HG03045 (cell line): ENCODE results near the gene E2F1.
A peak's percentile ranks its signal among the peaks of the same experiment; 100 is the strongest.

ENCODE experiments used
- ATAC-seq: cut with Tn5 transposase; IDR thresholded peaks from one replicate; pipeline ENCODE4 v1.9.1; 2021; ENCODE audit warnings: mild to moderate bottlenecking, moderate library complexity; ENCODE audit not compliant: unreplicated experiment

Gene E2F1

DNA sequence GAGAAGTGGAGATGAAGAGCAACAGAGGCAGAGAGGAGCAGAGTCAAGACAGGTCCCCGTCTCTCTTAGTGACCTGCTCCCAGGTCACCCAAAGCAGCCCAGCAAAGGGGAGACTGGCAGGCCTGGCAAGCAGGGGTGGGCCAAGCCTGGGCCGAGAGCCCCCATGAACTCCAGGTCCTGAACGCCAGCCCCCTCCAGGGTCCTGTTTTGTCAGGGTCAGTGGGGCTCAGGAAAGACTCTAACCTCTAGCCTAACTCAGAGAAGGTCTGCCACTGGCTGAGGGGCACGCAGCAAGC is 13.1 kb downstream of the E2F1 start:
- ATAC-seq: no peak

DNA sequence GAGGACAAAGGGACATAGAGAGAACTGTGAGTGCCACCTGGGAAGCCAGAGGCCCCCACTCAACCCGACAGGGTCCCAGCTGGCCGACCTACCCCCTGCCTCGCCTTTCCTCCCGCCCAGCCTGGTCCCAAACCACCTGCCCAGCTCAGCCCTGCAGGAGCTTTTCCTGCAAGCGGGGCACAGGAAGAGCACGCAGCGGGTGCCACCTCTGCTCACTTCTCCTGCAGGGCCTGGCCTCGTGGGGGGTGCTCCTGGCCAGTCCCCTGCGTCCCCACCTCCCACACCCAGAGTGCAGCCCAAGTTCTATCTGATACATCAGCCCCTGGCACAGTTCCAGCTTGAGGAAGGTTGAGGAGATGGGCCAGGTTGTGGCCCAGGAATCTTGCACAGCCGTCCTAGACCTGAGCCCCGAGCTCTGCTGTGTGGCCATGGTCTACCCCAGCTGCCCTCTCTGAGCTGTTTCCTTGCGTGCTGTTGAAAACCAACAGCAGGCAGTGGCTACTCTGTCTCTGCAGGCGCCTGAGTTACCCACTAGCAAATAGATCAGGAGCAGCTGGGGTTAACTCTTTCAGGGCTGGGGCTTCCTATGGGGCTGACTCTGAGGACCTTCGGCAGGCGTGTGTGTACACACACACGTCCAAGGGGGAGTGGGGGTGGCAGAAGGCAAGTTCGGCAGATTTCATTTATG is 13.6 kb downstream of the E2F1 start:
- no peak for ATAC-seq

DNA sequence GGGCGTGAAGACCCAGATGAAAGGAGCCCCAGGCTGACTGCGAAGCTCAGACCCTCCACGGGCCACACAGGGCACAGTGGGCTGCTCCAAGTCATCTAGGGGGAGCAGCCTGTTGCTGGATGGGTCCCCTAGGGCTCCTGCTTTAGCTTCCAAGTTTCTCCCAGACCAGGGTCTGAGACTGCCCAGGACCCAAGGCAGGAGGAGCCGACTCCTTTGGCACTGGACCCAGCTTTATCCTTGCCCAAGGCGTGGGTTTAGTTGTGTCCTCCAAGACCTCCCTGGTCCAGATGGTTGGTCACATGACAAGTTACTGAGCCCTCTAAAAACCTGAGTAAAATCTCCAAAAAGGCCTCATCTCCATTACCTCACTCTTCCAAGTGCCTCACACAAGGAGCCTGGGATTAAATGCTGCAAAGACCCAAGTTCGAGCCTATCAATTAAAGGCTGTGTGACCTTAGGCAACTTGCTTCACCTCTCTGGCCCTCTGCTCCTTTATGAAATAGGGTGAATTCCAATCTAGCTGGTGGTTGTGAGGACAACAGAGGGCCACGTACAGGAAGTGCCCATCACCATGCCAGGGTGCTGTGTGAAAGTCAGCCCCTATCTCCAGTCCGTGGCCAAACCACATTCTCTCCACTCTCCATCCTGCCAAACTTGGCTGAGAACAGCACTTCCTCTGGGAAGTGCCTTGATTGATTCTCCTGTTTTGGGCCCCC is 14.5 kb downstream of the E2F1 start:
- ATAC-seq: no peak

DNA sequence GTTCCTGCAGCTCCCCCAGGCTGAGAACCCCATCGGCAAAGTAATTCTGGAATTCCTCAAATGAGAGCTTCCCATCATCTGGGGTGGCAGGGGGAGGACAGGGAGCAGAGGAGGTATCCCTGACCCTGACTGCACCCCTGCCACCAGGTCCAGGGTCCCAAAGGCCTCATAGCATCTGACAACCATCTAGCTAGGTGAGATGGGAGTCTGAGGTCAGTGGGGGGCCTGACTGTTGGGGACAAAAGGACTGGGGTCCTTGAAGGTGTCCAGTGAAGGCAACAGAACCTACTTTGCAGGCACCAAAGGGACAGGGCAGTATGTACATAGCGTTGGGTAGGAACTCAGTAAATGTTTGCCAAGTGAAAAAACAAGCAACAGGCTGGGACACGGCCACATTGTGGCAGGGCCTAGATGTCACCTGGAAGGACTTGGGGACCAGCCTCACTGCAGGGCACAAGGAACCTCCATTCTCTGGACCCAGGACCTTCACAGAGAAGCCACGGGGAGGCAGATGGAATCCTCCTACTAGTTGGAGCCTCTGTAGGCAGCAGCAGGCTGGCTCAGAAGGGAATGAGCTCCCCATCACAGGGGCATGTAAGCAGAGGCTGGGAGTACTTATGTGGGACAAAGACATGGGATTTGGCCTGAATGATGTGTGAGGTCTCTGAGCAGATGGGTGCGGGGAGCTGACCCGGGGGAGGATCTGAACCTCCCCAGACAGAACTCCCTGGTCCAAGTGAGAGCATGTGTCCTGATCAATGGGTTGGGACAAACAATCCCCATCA is 15.3 kb downstream of the E2F1 start:
- ATAC-seq: no peak

DNA sequence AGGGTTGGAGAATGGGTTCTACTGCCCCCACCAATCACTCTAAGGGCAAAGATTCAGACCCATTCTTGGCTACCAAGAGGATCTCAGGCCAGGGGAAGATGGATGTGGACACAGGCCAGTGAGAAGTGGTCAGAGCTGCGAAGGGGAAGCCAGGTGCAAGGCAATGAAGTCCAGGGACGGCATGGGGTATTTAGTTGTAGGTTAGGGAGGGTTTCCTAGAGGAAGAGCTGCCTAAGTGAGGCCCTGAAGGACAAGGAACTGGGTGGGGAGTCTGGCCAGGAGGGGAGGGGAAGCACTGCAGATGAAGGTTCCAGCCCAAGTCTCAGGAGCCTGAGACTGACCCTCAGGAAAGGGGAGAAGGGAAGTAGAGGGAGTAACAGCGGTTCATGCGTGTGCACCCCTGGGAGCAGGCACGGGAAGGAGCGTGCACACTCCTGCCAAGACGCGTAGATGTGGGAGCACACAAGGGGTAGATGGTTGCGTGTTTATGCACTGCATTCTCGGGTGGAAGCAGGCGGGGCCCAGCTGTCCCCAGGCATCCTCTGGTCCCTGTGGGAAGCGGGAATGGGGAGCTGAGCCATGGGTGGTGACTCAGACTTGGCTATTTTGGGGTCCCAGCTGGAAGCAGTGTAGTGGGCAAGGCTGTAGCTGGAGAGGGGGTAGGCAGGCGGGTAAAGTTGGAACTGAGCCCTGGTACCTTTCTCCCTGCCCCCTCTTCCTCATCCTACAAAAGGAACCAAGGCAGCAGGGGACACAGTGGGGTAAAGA is 16.1 kb downstream of the E2F1 start:
- no peak for ATAC-seq

DNA sequence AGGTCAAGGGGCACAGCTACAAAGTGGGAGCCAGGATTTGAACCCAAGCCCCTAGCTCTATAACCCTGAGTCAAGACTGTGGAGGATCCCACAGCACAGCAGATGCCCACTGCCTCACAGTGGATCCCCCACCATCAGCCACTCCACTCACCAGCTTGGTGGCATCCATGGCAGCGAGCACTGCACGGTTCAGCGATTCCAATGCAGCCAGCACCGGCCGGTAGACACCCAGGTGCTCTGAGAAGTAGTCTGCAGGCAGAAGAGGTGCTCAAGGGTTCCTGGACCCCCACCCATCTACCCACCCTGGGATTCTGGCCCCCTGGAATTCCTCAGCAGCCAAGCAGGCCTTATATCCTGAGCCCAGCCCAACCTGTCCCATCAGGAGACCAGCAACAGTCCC is 17.0 kb downstream of the E2F1 start:
- ATAC-seq: no peak

DNA sequence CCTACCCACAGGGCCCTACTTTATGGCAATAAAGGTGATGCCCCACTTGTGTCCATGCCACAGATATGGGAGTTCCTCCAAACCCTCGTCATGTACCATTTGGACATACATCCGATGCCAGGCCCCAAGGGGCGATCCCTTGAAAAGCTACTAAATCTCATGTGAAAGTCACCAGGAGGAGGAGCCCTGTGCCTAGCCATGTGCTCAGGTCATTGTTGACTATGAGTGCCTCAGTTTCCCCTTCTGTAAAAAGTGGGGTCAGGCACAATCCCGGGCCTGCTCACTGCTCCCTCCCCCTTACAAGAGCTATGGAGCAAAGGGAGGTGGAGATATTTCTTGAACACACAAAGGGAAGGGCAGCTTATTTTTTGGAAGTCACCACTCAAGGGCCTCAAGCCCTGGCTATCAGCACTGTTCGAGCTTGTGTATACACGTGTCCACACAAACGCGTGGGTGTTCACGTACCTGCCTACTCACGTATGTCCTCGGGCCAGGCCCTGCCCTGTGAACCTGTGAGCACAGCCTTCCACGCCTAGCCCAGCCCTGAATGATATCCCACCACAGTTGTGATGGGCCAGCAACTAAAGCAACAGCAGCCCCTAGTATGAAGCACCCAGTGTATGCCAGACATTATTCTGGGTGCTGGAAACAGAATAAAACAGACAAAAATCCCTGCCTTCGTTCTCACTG is 17.6 kb downstream of the E2F1 start:
- ATAC-seq: no peak

DNA sequence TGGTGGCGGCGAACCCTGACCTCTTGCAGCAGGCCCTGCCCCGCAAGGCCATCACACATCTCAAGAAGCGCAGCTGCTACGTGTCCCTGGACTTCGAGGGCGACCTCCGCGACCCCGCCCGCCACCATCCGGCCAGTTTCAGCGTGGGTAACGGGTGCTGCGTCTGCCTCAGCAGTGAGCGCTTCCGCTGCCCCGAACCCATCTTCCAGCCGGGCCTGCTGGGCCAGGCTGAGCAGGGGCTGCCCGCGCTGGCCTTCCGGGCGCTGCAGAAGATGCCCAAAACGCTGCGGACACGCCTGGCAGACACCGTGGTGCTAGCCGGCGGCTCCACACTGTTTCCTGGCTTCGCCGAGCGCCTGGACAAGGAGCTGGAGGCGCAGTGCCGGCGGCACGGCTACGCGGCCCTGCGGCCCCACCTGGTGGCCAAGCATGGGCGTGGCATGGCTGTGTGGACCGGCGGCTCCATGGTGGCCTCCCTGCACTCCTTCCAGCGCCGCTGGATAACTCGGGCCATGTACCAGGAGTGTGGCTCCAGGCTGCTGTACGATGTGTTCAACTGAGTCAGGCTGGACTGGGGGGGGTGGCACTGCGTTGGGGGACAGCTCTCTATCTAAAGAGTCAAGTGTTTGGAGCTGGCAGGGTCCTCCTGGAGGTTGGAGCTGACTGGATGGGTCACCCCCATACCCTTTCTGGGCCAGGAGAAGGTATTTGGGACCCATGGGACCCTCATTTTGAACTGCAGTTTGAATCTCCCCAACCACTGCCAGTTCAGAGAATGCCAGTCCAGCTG is 18.3 kb downstream of the E2F1 start:
- ATAC-seq: peak; percentile 41

DNA sequence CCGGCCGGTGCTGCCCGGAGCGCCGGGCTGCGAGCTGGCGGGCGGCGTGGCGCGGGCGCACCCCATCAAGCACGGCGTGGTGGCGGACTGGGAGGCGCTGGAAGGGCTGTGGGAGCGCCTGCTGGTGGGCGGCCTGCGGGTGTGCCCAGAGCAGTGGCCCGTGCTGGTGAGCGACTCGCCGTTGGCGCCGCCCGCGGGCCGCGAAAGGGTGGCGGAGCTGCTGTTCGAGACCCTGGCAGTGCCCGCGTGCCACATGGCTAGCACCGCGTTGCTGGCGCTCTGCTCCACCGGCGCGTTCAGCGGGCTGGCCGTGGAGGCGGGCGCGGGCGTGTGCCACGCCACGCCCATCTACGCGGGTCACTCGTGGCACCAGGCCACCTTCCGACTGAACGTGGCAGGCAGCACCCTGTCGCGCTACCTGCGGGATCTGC is 18.9 kb downstream of the E2F1 start:
- ATAC-seq: peak; percentile 16

DNA sequence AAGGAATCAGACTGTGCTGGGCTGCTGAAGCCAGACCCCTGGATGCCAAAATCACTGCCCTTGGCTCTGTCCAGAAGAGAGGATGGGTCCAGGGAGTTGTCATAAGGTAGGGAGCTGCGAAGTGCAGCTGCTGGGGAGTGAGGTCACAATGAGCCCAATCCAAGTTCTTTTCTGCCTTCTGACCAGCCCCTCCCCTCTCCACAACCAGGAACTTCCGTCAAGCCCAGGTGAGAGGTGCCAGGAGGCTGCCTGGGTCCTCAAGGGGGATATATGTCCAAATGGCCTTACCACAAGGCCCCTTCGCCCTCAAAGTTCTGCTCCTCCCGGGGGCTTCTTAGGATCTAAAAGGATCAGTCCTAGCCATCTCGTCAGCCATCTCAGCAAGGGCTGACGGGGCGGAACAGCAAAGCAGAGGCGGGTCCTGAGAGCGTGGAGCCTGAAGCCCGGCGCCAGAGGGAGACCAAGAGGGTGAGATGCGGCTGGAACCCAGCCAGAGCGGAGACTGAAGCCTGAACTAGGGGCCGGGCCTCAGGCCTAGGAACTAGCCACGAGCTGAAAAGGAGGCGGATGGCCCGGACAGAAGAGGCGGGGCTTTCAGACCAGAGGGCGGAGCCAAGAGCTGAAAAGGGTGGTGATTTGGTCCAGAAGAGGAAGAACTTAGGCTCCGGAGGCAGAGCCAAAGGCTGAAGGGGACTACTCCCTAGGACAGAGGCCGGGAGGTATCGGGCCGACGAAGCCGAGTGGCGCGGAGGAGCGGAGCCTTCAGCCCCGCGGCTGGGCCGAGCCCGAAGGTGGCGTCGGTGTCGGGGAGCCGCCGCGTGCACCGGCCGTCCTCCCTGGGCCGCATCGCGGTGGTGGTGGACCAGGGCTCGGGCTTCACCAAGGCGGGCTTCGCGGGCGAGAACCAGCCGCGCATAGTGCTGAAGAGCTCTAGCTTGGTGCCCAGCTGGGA is 19.6 kb downstream of the E2F1 start, which contains the start of gene ACTL10:
ACTL10 (plus strand) TSS at position 651 of the 952 bp plus-strand sequence. CDS start 555 bp downstream, outside the sequence.
- peak; percentile 63 for ATAC-seq

DNA sequence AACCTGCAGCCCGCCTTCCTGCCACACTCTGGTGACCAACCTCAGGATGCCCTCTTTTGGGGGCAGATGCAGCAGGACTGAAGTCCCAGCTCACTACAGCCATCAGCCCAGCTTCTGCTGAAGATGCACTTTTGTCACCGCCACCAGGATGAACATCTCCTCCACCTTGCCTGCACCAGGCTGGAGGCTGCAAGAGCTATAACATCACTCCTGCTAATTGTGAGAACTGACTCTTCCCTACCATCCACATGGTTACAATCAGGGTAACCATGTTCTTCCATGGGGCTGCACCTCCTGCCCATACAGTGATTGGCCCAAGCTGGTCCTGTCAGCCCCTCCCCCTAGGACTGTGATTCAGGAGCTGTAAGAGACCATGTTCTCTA is 21.4 kb downstream of the E2F1 start:
- ATAC-seq: no peak

DNA sequence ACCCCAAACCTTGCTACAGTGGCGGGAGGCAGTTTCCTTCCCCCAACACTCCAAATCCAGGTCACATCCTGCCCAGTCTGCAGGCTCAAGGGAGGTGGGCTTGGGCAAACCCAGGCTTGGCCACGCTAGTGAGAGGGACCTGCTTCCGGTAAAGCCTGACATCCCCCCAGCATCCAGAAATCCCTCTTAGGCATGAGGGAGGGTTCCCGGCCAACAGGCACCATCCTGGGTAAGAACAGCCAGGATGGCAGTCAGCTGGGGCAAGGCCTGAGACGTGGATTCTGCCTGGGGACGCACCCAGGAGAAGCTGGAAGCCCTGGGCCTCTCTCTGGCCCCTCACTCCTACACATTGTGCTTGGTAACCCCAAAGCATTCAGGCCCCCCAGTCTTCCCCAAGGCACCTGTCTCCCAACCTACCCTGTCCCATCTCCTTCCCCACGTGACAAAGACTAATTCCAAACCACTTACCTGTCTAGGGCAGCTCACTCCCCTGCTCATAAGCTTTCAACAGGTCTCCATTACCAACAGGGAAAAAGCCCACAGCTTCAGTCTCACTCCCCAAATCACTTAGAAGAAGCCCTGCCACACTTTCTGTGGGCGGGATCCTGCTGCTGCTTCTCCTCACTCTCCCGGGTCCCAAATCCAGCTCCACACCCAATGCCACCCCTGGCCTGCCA is 22.0 kb downstream of the E2F1 start:
- ATAC-seq: no peak

DNA sequence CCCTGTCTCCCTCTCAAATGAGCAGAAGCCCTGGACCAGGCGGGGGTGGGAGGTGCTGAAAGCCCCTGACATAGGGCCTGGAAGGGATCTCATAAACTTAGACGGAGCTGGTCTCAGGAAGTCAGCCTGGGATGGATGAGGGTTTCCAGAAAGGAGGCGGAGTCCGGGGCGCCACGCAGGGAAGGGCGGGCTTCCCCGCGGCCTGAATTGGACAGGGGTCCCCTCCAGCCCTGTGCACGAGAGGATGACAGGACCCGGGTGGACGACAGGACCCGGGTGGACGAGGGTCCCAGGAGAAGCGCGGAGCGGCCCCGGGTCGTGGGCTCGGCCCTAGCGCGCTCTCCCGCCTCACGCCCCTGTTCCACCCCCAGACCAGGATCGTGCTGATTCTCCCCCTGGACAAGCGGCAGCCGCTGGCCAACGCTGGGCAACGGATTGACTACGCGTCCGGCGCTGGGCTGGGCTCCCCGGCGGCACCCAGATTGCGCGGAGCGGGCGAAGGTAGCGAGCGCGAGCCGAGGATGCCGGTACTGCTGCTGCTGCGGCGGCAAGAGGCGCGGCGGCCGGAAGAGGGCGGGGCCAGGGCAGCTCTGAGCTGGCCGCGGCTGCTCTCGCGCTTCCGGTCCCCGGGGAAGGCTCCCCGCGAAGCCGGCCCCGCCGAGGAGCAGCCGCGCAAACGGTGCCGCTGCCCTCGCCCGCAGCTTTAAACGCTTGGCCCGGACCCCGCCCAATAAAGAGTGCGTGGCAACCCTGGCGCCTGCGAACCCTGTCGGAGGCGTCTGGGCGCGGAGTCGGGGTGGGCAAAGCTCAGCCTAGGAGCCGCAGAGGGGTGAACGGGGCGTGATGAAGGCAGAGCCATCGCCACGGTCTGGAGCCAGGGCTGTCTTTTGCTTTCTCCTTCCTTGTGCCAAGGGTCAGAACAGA is 22.8 kb downstream of the E2F1 start:
- peak; percentile 30 for ATAC-seq

DNA sequence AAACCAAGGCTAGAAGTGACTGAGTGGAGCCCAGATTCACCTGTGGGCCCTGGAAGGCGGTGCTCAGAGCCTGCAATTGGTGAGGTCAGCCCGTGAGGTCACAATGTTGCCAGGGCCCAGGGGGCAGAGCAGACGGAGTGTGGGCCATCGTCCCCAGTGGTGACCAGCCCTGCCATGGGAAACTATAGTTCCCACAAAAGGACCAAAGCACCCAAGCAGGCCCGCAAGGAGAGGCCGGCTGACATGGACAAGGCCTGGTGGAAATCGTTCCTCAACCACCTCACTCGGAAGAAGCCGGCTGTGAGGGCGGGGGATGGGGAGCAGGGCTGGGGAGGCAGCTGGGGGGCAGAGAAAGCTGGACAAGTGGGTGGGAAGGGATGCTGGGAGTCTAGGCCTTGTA is 24.0 kb downstream of the E2F1 start, which contains the start of gene C20orf144:
C20orf144 (plus strand) TSS at position 156 of the 400 bp plus-strand sequence; CDS start at position 175, 19 bp downstream.
- ATAC-seq: no peak

DNA sequence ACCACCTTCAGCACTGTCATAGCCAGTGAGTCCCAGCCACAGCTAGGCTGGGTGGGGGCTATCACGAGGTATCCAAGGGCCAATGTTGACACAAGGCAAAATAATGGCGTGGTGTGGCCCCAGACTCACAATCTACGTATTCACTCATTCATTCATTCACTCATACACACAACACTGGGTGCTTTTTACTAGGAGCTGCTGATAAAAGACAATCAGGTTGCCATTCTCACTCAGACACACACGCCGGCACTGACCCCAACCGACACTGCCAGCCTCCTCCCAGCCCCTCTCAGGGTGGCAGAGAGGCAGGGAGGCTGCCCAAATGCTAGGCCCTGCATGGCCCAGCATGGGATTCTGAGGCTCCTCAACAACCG is 25.5 kb downstream of the E2F1 start:
- no peak for ATAC-seq

DNA sequence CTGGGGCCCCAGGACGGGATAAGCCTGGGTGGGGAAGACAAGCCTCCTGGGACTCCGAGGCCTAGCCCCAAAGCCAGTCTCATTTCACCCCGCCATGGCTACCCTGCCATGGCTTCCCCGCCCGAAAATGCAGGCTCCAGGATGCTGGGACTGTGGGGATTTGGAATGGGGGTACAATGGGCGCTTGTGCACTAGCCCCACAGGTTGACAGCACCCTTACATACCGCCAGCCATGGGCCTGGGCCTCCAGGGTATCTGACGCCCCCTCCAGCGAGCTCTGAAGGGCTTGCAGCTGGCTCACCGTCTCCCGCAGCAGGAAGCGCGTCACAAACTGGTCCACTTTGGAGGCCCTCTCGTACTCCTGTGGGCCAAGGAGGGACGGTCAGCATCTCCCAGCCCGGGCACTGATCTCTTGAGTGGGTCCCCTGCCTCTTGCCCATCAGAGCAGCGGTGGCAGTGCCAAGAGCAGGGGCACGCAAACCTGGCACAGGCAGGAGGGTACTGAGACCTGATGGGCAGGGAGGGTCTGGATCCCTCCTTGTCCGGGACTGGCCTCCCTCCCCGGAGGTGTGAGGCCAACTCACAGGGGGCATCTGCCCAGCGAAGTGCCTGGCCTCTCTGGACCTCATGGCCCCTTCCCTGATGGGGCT is 26.0 kb downstream of the E2F1 start:
- no peak for ATAC-seq
